Ovary (tissue), 9 donors: ENCODE data around the gene RAPSN. TPM values are rescaled to one million over a fixed set of nuclear protein-coding genes. Genes with fewer than 3 reads are reported as not detected.

Source experiments
- DNase-seq, 5 donors: peaks; one replicate each; pipeline ENCODE4 v3.0.0-alpha.2; 2019 to 2020
- H3K27ac ChIP-seq, 2 donors: fragments of 200-600 bp; one replicate each; pipeline versions ENCODE4 v1.5.1 to v1.8.0; 2019 to 2022
- H3K27me3 ChIP-seq: fragments of 200-600 bp; one replicate; pipeline ENCODE4 v1.8.0; 2022
- H3K36me3 ChIP-seq: fragments of 200-600 bp; sonication (generic); one replicate; pipeline ENCODE4 v1.5.1; 2019
- H3K4me1 ChIP-seq: one replicate; pipeline ENCODE4 v1.8.1; 2013; ENCODE audit warnings: mild to moderate bottlenecking, moderate library complexity; ENCODE audit not compliant: insufficient read depth
- H3K4me3 ChIP-seq: fragments of 200-600 bp; sonication (generic); one replicate; pipeline ENCODE4 v1.5.1; 2017
- H3K9me3 ChIP-seq, 2 donors: fragments of 200-600 bp in 1 of 2; sonication (generic) in 1 of 2; one replicate each; pipeline versions ENCODE4 v1.5.1 to v1.8.1; 2013 to 2019; ENCODE audit warnings: mild to moderate bottlenecking in 1 of 2, moderate library complexity in 1 of 2
- CTCF ChIP-seq, 3 donors: fragments of 450-650 bp in 2 of 3; fragments of 200-600 bp in 1 of 3; IDR thresholded peaks; one replicate each; pipeline versions ENCODE4 v1.5.1 to v1.8.0; 2016 to 2022; ENCODE audit warnings: antibody characterized with exemption in 3 of 3, mild to moderate bottlenecking in 1 of 3
- EP300 ChIP-seq: sonication (generic); formaldehyde crosslinking; IDR thresholded peaks from one replicate; pipeline ENCODE4 v1.6.1; 2017; ENCODE audit warnings: antibody characterized with exemption
- POLR2A ChIP-seq: fragments of 450-650 bp; IDR thresholded peaks from one replicate; pipeline ENCODE4 v1.6.1; 2017; ENCODE audit warnings: antibody characterized with exemption, mild to moderate bottlenecking, moderate library complexity
- WGBS, 3 donors: extraction: QIAGEN DNeasy Blood & Tissue Kit in 1 of 3; methylation state at CpG; one replicate each; pipeline versions ENCODE4 v1.1.5 to v1.1.7; 2013 to 2017; 5-methylcytosine and 5-hydroxymethylcytosine counted together
- intact Hi-C, 4 donors: fragments of 100-400 bp; cut with DNase I; formaldehyde crosslinking; loops; one replicate each; pipeline versions ENCODE4 v1.11.0 to v1.15.1; 2022 to 2023
- polyA plus RNA-seq, 2 donors: library from polyadenylated mRNA; stranded (reverse); fragments of 200-250 nt in 1 of 2; fragments of 350-450 nt in 1 of 2; fragmentation: Illumina TruSeq in 1 of 2; extraction: RNeasy Lipid Tissue Mini Kit (QIAGEN cat#74804) in 1 of 2; gene quantifications; one replicate each; pipeline ENCODE4 v1.2.3, GENCODE V29; 2013 to 2014
- total RNA-seq, 7 donors: library from RNA; depleted of rRNA in 2 of 7; stranded (reverse); fragments of >200 nt in 2 of 7; fragmentation: NEBNext Ultra II Directional in 3 of 7; extraction: Animal tissue kit (Norgen Biotek cat#: 25700) in 3 of 7; gene quantifications; one replicate each; pipeline versions ENCODE4 v1.1.0 to v1.2.4, GENCODE V29; 2016 to 2023
- donor health status: DM: no; HTN: no; CAD: no; lungs with moderate emphysema.
- donor health status: DM: no; HTN: no; CAD: no.
- donor health status: Bipolar disorder and iron deficiency.
- donor health status: DM: yes; HTN: yes; CAD: no.
- donor health status: DM: no; HTN: no; CAD: no.
- donor health status: DM: yes; HTN: yes; CAD: no.

The RAPSN gene
- total and polyA plus RNA-seq, 9 donors, result 0.08 to 0.43 (median 0.28) TPM; not detected in 5

- H3K4me1 ChIP-seq, result no peaks in the 10 kb centered on the region
- DNase-seq, result no peak
- WGBS, 3 donors, result 86 to 93% (median 87%) methylated on average over 12 of the region's 12 CpGs
These were observed 1.0 kb downstream of the RAPSN start for GRCh38 chr11:47447906-47448305.

GRCh38 chr11:47446833-47447232 is 2.1 kb downstream of the RAPSN start:
- Histone ChIP-seq H3K36me3 (no peaks in the 10 kb centered on the region), H3K4me1 (no peaks in the 10 kb centered on the region), H3K27me3 (no peaks in the 10 kb centered on the region), H3K4me3 (no peak overlapping the region), H3K27ac (no peak overlapping the region), H3K9me3 (no peaks in the 10 kb centered on the region)
- WGBS, 3 donors, result 88 to 94% (median 89%) methylated on average over 9 of the region's 9 CpGs
- intact Hi-C loops, result no loop called here
- DNase-seq, result no peak
- no peak for TF ChIP-seq CTCF (IDR thresholded peaks at IDR 0.05)
- TF ChIP-seq POLR2A, result no peak
- no peak for TF ChIP-seq EP300

More at GRCh38 chr11:47447906-47448305, 1.0 kb downstream of the RAPSN start:
- Histone ChIP-seq H3K27ac (no peak overlapping the region), H3K9me3 (no peaks in the 10 kb centered on the region), H3K27me3 (no peaks in the 10 kb centered on the region), H3K4me3 (no peak overlapping the region), H3K36me3 (no peaks in the 10 kb centered on the region)
- intact Hi-C loops, result no loop called here
- no peak for TF ChIP-seq POLR2A
- no peak for TF ChIP-seq CTCF (IDR thresholded peaks at IDR 0.05)
- no peak for TF ChIP-seq EP300

GRCh38 chr11:47445840-47446239 is 3.1 kb downstream of the RAPSN start:
- H3K4me3 ChIP-seq, result no peak overlapping the region
- H3K4me1 ChIP-seq, result no peaks in the 10 kb centered on the region
- no peak for DNase-seq
- H3K9me3 ChIP-seq, result no peaks in the 10 kb centered on the region
- no peak overlapping the region for H3K27ac ChIP-seq
- intact Hi-C loops, result no loop called here
- no peaks in the 10 kb centered on the region for H3K36me3 ChIP-seq
- 88 to 96% (median 92%) methylated on average over 4 of the region's 4 CpGs for WGBS, 3 donors
- TF ChIP-seq EP300 (no peak), POLR2A (no peak), CTCF (IDR thresholded peaks at IDR 0.05) (no peak)
- no peaks in the 10 kb centered on the region for H3K27me3 ChIP-seq

GRCh38 chr11:47443817-47444216 is 5.1 kb downstream of the RAPSN start:
- no peak overlapping the region for H3K4me3 ChIP-seq
- H3K27me3 ChIP-seq, result no peaks in the 10 kb centered on the region
- no peaks in the 10 kb centered on the region for H3K4me1 ChIP-seq
- no peak for DNase-seq
- no peak overlapping the region for H3K27ac ChIP-seq
- no peaks in the 10 kb centered on the region for H3K36me3 ChIP-seq
- intact Hi-C loops, result no loop called here
- 78 to 84% (median 78%) methylated on average over 3 of the region's 3 CpGs for WGBS, 3 donors
- no peak for TF ChIP-seq CTCF (IDR thresholded peaks at IDR 0.05)
- TF ChIP-seq POLR2A, result no peak
- TF ChIP-seq EP300, result no peak
- no peaks in the 10 kb centered on the region for H3K9me3 ChIP-seq
